WERI-Rb-1 (cell line): ENCODE measurements around the gene MAN1A1.

Experiments
- DNase-seq: peaks from one replicate; pipeline ENCODE4 v3.0.0-alpha.2; 2020
- H3K27ac ChIP-seq: fragments of 250-450 bp; sonication (Bioruptor Pico); 2 replicates; pipeline ENCODE4 v1.5.1; 2020; ENCODE audit warnings: mild to moderate bottlenecking, moderate library complexity
- H3K27me3 ChIP-seq: fragments of 250-450 bp; sonication (Bioruptor Pico); 2 replicates; pipeline ENCODE4 v1.5.1; 2021; ENCODE audit warnings: mild to moderate bottlenecking, low read depth, moderate library complexity; ENCODE audit not compliant: insufficient read depth, severe bottlenecking
- H3K36me3 ChIP-seq: fragments of 250-450 bp; sonication (Bioruptor Pico); 2 replicates; pipeline ENCODE4 v1.5.1; 2020; ENCODE audit warnings: mild to moderate bottlenecking, moderate library complexity
- H3K4me3 ChIP-seq: 2 replicates; pipeline ENCODE4 v1.5.1; 2011; ENCODE audit warnings: low read depth, mild to moderate bottlenecking, control low read depth, low read length
- H3K9me3 ChIP-seq: fragments of 250-450 bp; sonication (Bioruptor Pico); 2 replicates; pipeline ENCODE4 v1.5.1; 2021; ENCODE audit warnings: mild to moderate bottlenecking, moderate library complexity; ENCODE audit not compliant: severe bottlenecking
- TF ChIP-seq, protein P1 (sequence below): IDR thresholded peaks from 2 replicates; pipeline ENCODE4 v1.5.1; 2011; ENCODE audit warnings: low read depth, mild to moderate bottlenecking, control low read depth, inconsistent platforms, low read length

The MAN1A1 gene

DNA sequence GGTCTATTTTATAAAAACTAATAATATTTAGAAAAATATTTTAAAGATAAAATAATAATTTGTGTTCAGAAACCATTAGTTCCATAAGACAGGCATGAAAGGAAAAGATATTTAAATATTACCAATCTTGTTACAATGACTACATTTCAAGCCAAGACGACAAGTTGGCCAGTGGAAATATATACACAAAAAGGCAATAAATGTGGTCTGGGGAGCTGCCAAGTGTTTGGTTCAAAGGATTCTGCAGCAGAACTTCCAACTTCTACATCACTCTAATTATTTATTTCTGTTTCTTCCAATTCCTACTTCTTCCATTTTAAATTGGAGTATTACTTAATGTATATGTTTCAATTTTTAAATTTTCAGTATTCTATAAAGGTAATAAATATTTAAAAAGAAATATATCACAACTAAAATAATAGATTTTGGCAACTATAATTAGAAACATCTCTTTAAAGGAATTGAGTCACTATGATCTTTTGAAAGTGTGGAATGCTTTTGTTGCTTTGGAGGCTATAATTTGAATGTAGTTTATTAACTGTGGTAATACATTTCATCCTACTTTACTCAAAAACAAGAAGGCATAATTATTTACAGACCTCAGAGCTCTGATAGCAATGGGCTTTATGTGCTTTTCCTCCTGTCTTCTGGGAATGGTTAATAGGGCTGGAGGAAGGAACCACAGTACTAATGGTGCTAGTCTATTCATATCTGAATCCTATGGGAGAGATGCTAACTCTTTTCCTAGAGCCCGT is 141.4 kb downstream of the MAN1A1 start:
- no peaks in the 10 kb centered on the region for H3K36me3 ChIP-seq
- no peak for DNase-seq
- TF ChIP-seq, protein P1, sequence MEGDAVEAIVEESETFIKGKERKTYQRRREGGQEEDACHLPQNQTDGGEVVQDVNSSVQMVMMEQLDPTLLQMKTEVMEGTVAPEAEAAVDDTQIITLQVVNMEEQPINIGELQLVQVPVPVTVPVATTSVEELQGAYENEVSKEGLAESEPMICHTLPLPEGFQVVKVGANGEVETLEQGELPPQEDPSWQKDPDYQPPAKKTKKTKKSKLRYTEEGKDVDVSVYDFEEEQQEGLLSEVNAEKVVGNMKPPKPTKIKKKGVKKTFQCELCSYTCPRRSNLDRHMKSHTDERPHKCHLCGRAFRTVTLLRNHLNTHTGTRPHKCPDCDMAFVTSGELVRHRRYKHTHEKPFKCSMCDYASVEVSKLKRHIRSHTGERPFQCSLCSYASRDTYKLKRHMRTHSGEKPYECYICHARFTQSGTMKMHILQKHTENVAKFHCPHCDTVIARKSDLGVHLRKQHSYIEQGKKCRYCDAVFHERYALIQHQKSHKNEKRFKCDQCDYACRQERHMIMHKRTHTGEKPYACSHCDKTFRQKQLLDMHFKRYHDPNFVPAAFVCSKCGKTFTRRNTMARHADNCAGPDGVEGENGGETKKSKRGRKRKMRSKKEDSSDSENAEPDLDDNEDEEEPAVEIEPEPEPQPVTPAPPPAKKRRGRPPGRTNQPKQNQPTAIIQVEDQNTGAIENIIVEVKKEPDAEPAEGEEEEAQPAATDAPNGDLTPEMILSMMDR: no peak

DNA sequence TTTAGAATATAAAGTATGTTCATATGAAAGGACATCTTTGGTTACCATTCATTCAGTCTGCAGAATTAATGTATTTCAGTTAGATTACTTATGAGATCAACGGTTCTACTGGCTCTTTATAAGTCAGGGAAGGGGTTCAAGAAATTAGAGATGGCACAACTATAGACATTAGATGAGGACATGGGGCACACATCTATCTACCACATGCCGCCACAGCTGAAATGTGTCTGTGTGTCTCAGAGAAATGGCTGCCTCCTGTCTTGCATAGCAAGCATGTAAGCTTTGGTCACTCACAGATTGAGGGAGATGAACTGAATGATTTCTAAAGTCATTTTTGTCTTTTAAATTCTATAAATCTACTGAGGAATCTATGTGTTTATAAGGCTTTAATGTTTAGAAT is 142.2 kb downstream of the MAN1A1 start:
- TF ChIP-seq, protein P1: no peak
- Histone ChIP-seq H3K27me3 (no peaks in the 10 kb centered on the region), H3K9me3 (no peaks in the 10 kb centered on the region), H3K27ac (no peak overlapping the region), H3K36me3 (no peaks in the 10 kb centered on the region), H3K4me3 (no peak overlapping the region)
- DNase-seq: no peak

More for the DNA sequence above, 141.4 kb downstream of the MAN1A1 start:
- Histone ChIP-seq H3K9me3 (no peaks in the 10 kb centered on the region), H3K4me3 (no peak overlapping the region), H3K27ac (no peak overlapping the region), H3K27me3 (no peaks in the 10 kb centered on the region)

DNA sequence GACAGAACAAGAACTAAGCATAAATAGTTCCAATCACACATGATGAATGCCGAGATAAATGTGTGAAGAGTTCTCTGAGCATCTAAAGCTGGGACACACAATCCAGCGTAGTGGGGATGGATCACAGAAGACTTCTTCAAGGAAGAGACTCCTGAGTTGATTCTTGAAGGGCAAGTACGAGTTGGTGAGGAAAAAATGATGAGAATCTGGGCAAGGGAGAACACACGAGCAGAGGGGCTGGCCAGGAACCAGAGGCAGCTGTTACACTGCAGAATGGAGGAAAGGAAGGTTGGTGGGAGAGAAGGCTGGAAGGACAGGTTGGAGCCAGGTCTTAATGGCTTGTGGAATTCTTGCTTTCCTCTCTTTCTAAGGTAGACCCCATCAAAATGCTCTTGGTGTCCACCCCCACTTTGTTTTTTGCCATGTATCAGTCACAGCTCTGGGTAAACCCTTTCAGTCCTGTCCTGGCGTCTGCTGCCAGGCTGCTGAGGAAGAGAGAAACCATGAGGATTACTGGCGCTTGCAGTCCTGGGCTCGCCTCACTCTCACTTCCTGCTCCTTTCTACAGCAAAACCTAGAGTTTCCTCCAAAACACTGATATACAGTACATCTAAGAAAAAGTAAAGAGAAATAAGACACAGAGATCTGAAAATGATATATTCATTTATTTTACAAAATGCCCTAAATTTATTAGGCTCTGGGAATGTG is 143.5 kb downstream of the MAN1A1 start:
- Histone ChIP-seq H3K36me3 (no peaks in the 10 kb centered on the region), H3K4me3 (no peak overlapping the region), H3K9me3 (no peaks in the 10 kb centered on the region), H3K27ac (no peak overlapping the region), H3K27me3 (no peaks in the 10 kb centered on the region)
- TF ChIP-seq, protein P1: no peak
- no peak for DNase-seq

DNA sequence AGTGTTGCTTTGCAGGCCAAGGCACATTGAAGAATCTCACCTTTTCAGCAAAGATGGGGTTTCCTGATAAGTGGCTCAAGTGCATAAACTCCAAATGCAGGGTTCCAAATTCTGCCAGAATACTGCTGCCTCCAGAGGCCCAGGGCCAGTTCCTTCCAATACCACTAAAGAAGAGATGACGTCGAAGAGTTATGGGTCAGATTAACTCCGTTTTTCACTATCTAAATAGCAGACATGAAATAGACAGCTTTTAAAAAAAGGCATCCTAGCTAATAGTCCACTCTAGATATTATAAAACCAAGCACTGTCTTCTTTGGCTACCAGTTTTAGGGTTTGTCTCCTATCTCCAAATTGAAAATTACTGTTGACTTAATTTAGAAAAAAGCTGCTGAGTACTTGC is 144.8 kb downstream of the MAN1A1 start:
- H3K4me3 ChIP-seq: no peak overlapping the region
- H3K9me3 ChIP-seq: no peaks in the 10 kb centered on the region
- no peaks in the 10 kb centered on the region for H3K27me3 ChIP-seq
- H3K27ac ChIP-seq: no peak overlapping the region
- no peak for DNase-seq
- H3K36me3 ChIP-seq: no peaks in the 10 kb centered on the region
- TF ChIP-seq, protein P1: no peak

DNA sequence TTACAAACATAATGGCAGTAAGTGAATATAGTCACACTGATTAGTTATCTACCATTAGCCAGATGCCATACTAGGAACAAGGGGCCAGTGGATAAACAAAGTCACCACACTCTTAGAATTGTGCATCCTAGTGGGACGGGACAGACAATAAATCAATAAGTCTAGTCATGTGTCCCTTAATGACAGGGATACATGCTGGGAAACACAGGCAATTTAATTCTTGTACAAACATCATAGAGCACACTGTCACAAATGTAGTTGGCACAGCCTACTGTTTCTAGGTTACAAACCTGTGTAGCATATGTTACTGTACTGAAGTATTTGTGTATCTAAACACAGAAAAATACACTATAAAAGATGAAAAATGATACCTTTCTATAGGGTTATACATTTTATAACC is 148.1 kb downstream of the MAN1A1 start:
- no peak overlapping the region for H3K4me3 ChIP-seq
- no peaks in the 10 kb centered on the region for H3K27me3 ChIP-seq
- no peaks in the 10 kb centered on the region for H3K9me3 ChIP-seq
- H3K27ac ChIP-seq: no peak overlapping the region
- no peaks in the 10 kb centered on the region for H3K36me3 ChIP-seq
- no peak for DNase-seq
- TF ChIP-seq, protein P1: no peak
